GM18861 (cell line): ENCODE measurements around the gene TM4SF1.
"Not testable (repeated sequence)": the region's sequence is repeated elsewhere in the genome, so short reads cannot be mapped to it uniquely, and the experiment has no call there.

Source experiments
- ATAC-seq: cut with Tn5 transposase; IDR thresholded peaks from one replicate; pipeline ENCODE4 v1.9.1; 2021; ENCODE audit not compliant: unreplicated experiment

The TM4SF1 gene

DNA sequence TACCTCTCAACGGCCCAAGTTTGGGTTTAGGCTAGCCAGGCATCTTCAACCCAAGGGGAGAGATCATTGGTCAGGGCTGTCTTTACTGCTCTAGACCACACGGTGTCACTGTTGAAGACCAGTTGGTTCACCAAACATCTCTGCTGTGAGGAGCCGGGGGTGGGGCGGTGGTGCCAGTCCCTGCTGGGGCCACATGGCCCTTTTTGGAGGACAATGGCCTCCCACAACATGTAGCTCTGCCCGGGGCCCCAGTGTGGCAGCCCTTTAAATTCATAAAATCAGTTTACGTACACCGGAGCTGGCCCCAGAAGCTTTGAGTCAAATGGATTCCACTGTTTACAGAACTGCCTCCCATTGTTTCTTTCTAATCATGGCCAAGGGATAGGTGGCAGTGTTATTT lies 24.9 kb downstream of the TM4SF1 start:
- peak; percentile 90 for ATAC-seq

DNA sequence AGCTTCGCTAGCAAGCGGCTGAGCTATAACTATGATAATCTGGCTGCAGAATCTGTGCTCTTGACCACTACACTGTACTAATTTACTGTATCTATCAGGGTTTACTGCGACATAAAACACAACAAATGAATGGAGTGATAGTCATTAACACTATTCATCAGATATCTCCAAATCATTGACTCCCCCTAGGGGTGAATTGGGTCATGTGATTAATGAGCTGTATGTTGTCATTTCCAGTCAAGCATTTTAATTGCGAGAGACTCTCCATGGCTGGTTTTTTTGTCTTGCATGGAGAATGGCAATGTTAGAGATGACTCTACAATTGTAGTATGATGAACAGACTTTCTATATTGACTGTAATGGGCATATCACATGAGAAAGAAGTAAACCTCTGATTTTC lies 33.5 kb downstream of the TM4SF1 start:
- ATAC-seq: no peak

DNA sequence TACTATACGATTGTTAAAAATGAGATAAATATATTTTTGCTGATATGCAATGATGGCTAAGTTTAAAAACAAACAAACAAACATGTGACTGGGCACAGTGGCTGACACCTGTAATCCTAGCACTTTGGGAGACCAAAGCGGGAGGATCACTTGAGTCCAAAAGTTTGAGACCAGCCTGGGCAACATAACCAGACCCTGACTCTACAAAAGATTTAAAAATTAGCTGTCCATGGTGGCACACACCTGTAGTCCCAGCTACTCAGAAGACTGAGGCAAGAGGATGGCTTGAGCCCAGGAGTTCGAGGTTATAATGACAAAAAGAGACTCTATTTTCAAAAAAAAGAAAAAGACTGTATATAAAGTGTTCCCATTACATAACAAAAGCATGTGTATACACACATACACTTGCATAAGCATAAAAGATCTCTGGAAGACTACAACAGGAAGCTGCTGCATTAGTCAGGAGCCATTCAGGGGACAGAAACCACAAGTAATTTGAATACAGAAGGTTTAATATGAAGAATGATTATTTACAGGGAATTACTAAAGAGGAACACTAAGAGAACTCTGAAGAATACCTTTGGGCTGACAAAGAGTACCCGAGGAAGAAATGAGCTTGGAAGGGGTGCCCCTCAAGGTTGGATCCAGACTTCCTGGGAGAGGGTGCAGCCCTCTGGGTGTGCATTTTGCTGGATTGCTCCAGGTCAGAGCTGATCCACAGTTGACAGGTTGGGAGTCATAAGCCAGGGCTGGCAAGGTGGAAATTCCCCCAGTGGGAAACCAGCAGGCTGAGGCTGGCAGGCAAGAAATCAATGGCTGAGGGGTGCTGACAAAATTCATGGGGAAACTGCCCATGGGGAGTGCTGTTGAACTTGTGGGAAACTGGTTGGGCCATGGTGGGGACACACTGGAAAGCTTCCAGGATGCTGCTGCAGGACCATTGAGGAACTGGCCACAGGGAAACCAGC lies 34.8 kb downstream of the TM4SF1 start:
- ATAC-seq: no peak

DNA sequence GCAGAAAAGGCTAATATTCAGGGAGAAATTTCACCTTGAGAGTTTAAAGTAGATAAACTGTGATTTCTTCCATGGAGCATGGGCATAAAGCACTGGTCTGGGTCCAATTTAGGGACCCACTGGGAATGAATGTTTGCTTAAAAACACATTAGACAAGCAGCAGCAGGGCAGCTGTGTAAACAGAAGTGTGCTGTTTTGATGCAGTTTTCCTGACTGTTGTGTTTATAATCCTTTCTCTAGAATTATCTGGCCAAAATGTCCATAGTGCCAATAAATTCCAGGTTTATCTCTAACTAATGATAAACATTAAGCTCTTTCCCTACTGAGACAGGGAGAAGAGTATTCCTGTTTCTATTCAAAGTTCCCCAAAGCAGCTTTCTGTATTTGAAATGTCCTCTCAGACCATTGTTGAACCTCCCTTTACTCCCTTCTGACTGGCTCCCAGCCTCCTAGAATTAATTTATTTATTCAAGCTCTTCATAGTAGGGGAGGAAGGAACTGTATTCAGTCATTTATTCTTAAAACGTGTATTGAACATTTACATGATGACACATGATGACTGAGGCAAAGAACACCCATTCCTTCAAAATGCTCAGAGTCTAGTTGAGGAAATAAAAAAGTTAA lies 37.0 kb downstream of the TM4SF1 start:
- no peak for ATAC-seq

DNA sequence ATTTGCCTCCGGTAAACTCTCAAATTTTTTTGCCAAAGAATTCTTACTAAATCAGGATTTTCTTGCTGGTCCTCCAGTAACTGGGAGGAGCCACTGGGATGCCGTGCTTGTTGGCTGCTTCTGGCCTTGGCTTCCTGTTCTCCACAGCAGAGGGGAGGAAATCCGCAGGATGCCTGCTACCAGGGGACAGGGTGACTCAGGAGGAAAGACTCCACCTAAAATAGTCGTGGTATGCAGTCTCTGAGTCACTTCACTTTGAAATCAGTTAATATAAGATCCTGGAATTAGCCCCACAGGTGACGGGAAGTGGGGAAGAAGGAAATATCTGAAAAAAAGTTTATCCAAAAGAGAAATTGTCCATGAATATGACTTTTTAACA lies 37.5 kb downstream of the TM4SF1 start:
- ATAC-seq: no peak

GRCh38 chr3:149337486-149337885 lies 40.0 kb downstream of the TM4SF1 start:
- ATAC-seq: not testable (repeated sequence)

DNA sequence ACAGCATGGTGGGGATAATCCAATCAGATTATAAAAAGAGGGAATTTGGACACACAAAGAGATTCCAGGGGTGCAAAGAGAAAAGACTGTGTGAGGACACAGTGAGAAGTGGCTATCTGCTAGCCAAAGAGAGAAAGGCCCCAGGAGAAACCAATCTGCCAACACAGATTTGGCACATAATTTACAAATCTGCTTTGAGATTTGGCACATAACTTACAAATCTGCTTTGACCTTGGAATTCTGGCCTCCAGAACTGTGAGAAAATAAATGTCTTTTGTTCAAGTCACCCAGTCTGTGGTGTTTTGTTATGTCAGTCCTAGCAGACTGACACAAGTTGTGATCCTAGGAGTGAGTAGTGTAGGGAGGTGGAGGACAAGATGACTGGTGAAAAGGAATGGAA lies 40.5 kb downstream of the TM4SF1 start:
- ATAC-seq: no peak

DNA sequence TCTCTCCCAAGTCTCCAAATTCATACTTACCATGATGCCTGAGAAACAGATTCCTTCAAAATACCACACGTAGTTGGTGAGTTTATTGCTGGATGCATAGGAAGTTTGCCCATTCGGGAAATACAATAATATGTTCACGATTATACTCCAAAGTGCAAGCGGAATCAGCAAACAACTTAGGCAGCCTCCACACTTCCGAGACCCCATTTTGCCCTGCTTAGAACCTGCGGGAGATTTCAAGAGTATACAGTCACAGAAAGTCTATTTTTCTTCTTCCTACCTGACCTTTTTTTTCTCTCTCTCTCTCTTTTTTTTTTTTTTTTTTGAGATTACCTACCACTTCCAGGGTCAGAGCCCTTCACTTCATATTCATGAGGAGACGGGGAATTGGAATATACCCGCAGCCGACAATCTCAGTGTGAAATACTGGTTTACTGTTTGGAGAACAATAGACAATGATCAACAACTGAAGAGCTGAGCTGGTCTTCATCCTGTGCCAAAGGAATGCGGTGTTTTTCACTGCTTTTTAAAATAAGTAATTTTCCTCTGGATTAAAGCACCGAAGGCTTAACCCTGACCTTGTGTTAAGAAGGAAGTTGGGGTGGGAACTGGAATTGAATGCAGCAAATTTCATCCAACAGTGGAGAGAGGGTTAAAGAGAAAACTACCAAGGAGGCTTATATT lies 44.1 kb downstream of the TM4SF1 start, which contains the start of gene TM4SF18:
TM4SF18 (minus strand) TSS at position 461 of the 684 bp plus-strand sequence; CDS start at position 207, 254 bp downstream.
- ATAC-seq: no peak

DNA sequence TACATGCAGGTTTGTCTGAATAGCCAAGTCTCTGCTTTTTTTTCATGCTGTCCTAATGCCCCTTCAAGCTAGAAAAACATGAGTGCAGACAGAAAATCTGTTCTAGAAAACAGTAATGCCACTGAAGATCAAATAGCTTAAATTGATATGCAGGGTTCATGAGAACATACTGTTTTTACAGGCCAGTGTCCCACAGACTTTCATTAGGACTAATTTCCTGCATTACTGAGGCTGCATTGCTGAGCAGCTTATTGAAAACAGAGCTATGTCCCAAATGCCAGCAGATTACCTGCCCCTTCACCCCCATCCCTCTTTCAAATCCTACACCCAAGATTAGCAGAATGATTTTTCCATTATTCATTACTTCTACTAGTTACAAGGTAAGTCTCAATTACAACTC lies 44.7 kb downstream of the TM4SF1 start:
- no peak for ATAC-seq

GRCh38 chr3:149332227-149332765 lies 45.2 kb downstream of the TM4SF1 start:
- no peak for ATAC-seq

DNA sequence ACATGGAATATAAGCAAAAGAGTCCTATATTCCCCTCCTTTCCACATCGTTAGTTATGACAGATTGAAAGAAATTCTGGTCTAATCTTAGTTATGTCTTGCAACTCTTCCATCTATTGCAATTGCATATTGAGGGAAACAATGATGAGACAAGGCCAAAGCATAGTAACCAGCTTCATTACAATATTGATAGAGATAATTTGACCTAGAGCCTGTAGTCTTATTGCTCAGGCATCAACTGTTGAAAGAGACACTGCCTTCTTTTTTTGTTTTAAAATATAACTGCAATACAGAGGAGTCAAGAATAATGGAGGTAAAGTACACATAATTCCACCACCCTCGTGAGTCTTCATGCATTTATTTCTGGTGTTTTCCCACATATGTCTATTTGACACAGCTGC lies 46.1 kb downstream of the TM4SF1 start:
- no peak for ATAC-seq

- ATAC-seq: no peak
Measured at GRCh38 chr3:149330609-149331331, 46.7 kb downstream of the TM4SF1 start.

- ATAC-seq: no peak
Measured at GRCh38 chr3:149327156-149327555, 50.3 kb downstream of the TM4SF1 start.

DNA sequence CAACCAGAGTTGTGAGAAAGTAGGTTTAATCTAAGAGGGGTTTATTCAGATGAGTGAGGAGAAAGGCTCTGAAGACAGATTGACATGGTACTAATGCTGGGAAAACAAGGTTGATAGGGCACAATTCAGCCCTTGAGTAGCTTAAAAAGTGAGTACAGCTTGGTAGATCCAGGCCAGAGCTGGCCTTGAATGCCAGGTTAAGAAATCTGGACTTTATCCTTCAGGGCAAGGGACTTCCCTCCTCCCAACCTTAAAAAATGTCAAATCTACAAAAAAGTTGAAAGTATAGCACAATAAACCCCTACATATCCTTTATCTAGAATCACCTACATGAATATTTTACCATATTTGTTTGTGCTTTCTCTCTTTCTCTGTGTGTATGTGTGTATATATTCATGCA lies 51.9 kb downstream of the TM4SF1 start:
- no peak for ATAC-seq

DNA sequence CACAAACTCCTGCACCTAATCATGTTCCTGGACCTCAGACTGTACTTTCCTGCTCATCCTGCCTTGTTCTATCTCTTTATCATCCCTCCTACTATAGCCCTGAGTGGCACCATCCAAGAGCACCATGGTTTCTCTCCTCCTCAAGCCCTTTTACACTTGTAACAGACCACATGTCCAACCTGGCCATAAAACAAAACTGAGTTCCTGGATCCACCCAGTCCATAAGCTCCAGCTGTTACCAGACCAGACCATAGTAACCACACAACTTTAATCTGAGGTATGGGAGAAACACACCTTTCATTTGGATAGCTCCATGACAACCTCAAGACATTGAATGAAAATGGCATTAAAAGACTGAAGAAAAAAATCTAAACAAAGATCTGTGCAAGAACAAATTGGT lies 53.1 kb downstream of the TM4SF1 start:
- no peak for ATAC-seq

DNA sequence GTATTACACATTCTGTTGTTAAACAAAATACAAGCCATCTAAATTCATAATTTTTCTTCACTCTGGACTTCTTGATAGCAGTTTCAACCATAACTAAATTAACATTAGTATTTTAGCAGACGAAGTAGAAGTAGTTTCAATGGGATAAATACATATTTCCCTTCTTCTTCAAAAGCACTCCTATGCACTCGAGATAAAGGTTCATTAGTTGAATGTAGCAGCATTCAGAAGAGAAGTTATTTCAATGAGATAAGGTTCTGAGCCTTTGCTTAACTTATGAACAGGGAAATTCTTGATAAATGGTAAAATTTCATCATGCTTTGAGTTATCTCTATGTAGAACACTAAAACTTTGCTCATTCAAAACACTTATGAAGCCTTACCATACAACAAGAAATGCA lies 55.8 kb downstream of the TM4SF1 start:
- ATAC-seq: no peak

GRCh38 chr3:149321136-149321535 lies 56.3 kb downstream of the TM4SF1 start:
- no peak for ATAC-seq

DNA sequence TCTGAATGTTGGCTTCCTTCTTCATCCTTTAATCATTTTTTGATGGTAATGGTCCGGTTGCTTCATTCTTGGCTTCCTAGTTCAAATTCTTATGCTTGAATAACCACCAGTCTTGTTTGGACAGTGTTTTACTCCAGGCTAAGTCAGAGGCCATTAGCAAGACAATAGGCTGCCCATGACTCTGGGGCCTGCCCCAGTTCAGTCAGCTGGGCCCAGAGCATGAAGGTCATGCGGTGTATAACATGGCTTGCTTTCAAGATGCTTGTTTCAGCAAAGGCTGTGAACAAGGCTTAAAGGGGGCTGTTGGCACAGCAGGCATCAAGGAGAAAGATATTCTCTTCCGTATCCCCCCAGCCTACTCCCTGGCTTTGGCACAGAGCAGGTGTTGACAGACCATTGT lies 57.7 kb downstream of the TM4SF1 start:
- ATAC-seq: no peak
